ENCODE data around the gene FAM83G.
"Not testable (repeated sequence)": the region's sequence is repeated elsewhere in the genome, so short reads cannot be mapped to it uniquely, and the experiment has no call there.

Gene FAM83G

GRCh38 chr17:18965530-18966236, 38.9 kb downstream of the FAM83G start:
- DNase-seq = no peak

GRCh38 chr17:18964550-18964949, 40.0 kb downstream of the FAM83G start:
- no peak for DNase-seq

GRCh38 chr17:18964018-18964351, 40.6 kb downstream of the FAM83G start:
- DNase-seq = no peak

GRCh38 chr17:18963126-18964017, 41.2 kb downstream of the FAM83G start:
- no peak for DNase-seq

GRCh38 chr17:18962494-18962815, 42.1 kb downstream of the FAM83G start:
- DNase-seq = no peak

- no peak for DNase-seq
Measured at GRCh38 chr17:18961634-18962493, 42.7 kb downstream of the FAM83G start.

- peak; percentile 68 for DNase-seq
Measured at GRCh38 chr17:18960803-18961511, 43.6 kb downstream of the FAM83G start.

- no peak for DNase-seq
Measured at GRCh38 chr17:18960241-18960665, 44.3 kb downstream of the FAM83G start.

- DNase-seq = no peak
Measured at GRCh38 chr17:18959845-18960240, 44.7 kb downstream of the FAM83G start.

GRCh38 chr17:18959071-18959844, 45.3 kb downstream of the FAM83G start:
- DNase-seq = no peak

- no peak for DNase-seq
Measured at GRCh38 chr17:18958611-18959010, 46.0 kb downstream of the FAM83G start.

GRCh38 chr17:18957831-18958230, 46.7 kb downstream of the FAM83G start:
- no peak for DNase-seq

- DNase-seq = no peak
Measured at GRCh38 chr17:18956581-18956980, 48.0 kb downstream of the FAM83G start.

GRCh38 chr17:18956021-18956420, 48.5 kb downstream of the FAM83G start:
- DNase-seq = not testable (repeated sequence)

- no peak for DNase-seq
Measured at GRCh38 chr17:18955009-18955408, 49.6 kb downstream of the FAM83G start.

GRCh38 chr17:18954321-18954720, 50.2 kb downstream of the FAM83G start:
- no peak for DNase-seq

- no peak for DNase-seq
Measured at GRCh38 chr17:18953231-18953728, 51.3 kb downstream of the FAM83G start.

GRCh38 chr17:18951941-18952842, 52.4 kb downstream of the FAM83G start, which contains the start of gene SLC5A10:
SLC5A10 (plus strand) TSS chr17:18952165; CDS start chr17:18952206, 41 bp downstream.
- no peak for DNase-seq

- no peak for DNase-seq
Measured at GRCh38 chr17:18950944-18951905, 53.3 kb downstream of the FAM83G start.
